ENCODE data around the gene SNX2.

The SNX2 gene

DNA sequence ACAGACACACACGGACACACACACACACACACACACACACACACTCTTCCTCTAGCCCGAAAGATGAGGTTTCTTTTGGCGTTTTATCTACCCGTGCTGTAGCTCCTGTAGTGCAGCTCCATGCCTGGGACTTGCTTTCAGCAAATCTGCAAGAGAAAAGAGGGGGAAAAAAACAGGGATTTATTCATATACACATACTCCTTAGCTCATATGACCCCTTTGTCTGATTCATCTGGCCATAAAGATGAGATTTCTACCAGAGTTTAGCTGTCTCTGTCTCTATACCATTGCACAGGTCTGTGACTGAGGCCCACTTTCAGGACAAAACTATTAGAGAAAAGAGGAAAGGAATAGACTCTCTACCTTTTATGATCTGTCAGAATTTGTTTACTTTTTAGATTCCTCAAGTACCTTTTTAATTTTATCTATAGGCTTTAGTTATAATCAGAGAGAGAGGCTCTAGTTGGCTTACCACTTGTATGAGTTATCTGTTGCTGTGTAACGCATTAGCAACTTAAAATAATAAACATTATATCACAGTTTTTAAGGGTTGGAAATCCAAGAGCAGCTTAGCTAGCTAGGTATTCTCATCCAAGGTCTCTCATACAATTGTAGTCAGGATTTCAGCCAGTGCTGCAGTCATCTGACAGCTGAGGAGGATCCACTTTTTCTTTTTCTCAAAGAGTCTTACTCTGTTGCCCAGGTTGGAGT lies 14.7 kb downstream of the SNX2 start:
- DNase-seq (ENCODE audit: low spot score), result no peak
- TF ChIP-seq CTCF (IDR thresholded peaks at IDR 0.05; ENCODE audit: borderline replicate concordance, control extremely low read depth, extremely low read depth, insufficient read depth, missing control alignments), result no peak
- in situ Hi-C loops (cut with MboI; ENCODE audit: low sequenced_read_pairs, unreplicated experiment), result no loop called here

GRCh38 chr5:122790354-122791103 lies 15.6 kb downstream of the SNX2 start:
- DNase-seq (ENCODE audit: low spot score), result no peak
- in situ Hi-C loops (cut with MboI; ENCODE audit: low sequenced_read_pairs, unreplicated experiment), result no loop called here
- no peak for TF ChIP-seq CTCF (IDR thresholded peaks at IDR 0.05; ENCODE audit: borderline replicate concordance, control extremely low read depth, extremely low read depth, insufficient read depth, missing control alignments)

DNA sequence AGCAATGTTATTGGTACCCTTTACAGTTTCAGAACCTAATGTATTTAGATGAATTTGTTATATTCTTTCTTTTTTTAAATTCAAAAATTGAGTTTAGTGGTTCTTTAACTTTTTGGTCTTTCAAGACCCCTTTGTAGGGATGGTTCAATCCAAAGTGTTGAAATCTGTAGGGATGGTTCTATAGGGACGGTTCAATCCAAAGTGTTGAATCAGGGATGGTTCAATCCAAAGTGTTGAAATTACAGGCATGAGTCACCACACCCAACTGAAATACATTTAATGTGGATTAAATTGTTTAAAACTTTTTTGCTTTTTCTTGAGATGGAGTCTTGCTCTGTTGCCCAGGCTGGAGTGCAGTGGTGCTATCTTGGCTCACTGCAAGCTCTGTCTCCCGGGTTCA lies 30.6 kb downstream of the SNX2 start:
- in situ Hi-C loops (cut with MboI; ENCODE audit: low sequenced_read_pairs, unreplicated experiment), result no loop called here
- no peak for TF ChIP-seq CTCF (IDR thresholded peaks at IDR 0.05; ENCODE audit: borderline replicate concordance, control extremely low read depth, extremely low read depth, insufficient read depth, missing control alignments)
- no peak for DNase-seq (ENCODE audit: low spot score)

GRCh38 chr5:122810405-122810804 lies 35.5 kb downstream of the SNX2 start:
- TF ChIP-seq CTCF (IDR thresholded peaks at IDR 0.05; ENCODE audit: borderline replicate concordance, control extremely low read depth, extremely low read depth, insufficient read depth, missing control alignments), result no peak
- no peak for DNase-seq (ENCODE audit: low spot score)
- in situ Hi-C loops (cut with MboI; ENCODE audit: low sequenced_read_pairs, unreplicated experiment), result no loop called here

DNA sequence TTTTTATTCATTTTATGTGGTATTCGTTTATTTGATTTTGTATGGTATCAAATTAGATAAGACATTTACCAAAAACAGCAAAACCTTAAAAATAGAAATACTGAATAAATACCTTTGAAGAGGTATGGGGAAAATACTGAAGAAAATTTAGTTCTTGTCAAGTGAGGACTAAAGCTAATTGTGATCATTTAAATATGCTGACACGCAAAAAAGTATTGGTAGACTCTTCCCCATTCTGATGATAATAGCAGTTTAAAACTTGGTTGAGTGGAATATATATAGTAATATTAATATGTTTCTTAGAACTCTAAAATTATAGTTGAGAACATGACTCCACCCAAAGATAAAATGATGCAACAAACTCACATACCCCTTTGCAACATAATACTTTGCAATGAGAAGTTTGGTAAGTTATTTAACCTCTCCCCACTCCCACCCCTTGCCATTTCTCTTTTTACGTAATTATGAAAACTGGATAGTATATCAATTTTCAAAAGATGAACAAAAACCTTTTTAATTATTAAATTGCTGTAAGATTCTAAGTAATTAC lies 40.4 kb downstream of the SNX2 start:
- TF ChIP-seq CTCF (IDR thresholded peaks at IDR 0.05; ENCODE audit: borderline replicate concordance, control extremely low read depth, extremely low read depth, insufficient read depth, missing control alignments), result no peak
- in situ Hi-C loops (cut with MboI; ENCODE audit: low sequenced_read_pairs, unreplicated experiment), result no loop called here
- DNase-seq (ENCODE audit: low spot score), result no peak

DNA sequence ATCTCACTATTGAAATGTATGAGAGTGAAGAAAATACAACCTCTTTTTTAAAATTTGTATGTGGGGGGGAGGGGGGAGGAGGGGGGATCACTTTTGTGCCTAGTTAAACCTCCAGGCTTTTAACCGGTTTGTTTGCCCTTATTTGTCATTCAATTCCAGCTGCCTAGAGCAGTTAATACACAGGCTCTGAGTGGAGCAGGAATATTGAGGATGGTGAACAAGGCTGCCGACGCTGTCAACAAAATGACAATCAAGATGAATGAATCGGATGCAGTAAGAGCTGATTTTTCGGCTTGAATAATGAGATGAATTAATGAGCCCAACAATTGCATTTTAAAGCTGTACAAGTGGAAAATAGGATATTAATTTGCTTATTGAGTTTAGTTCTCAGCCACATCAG lies 41.9 kb downstream of the SNX2 start:
- in situ Hi-C loops (cut with MboI; ENCODE audit: low sequenced_read_pairs, unreplicated experiment), result no loop called here
- no peak for DNase-seq (ENCODE audit: low spot score)
- no peak for TF ChIP-seq CTCF (IDR thresholded peaks at IDR 0.05; ENCODE audit: borderline replicate concordance, control extremely low read depth, extremely low read depth, insufficient read depth, missing control alignments)
